ENCODE results near the gene SMLR1. TPM values are rescaled to one million over a fixed set of nuclear protein-coding genes. Genes with fewer than 3 reads are reported as not detected.

Gene SMLR1
- total RNA-seq, 4 donors from 2014 or later = not detected

DNA sequence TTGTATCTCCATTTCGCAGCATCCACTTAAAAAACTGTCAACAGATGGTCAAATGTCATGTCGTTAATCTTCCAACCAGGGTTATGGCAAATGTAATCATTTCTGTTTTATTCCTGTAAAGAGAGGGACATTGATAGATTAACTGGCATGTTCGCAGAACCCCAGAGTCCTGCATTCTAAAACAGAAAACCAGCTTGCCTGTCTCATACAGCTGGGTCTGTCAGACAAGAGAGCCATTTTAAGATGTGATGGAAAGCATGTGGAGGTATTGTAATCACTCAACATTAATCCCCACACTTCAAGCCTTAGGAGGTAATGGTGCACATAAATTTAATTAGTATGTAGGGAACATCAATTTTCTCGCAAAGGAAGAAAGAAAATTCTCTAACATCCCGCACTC, 4.4 kb downstream of the SMLR1 start:
- no peak overlapping the region for H3K27ac ChIP-seq
- peaks cover 0 to 4% (median 0%) of the 10 kb centered on the region in 4 donors for H3K4me1 ChIP-seq
- in situ Hi-C loops (cut with MboI; ENCODE audit: low pct_ligation_motif_present in 1 of 4, low pct_unique_long_range_greater_than_20kb in 1 of 4, low sequenced_read_pairs in 3 of 4) = loop anchor here in 1 of 4 donors (10.0 kb wide), 1 partner anchor 517 kb away; no protein-coding TSS in a partner anchor
- intact Hi-C loops (cut with DNase I; ENCODE audit: low total_unique reads) = no loop called here
- H3K9me3 ChIP-seq = no peaks in the 10 kb centered on the region
- no peaks in the 10 kb centered on the region for H3K36me3 ChIP-seq
- no peak for TF ChIP-seq EP300 (IDR thresholded peaks at IDR 0.05; ENCODE audit: low read depth)
- TF ChIP-seq, protein P1, sequence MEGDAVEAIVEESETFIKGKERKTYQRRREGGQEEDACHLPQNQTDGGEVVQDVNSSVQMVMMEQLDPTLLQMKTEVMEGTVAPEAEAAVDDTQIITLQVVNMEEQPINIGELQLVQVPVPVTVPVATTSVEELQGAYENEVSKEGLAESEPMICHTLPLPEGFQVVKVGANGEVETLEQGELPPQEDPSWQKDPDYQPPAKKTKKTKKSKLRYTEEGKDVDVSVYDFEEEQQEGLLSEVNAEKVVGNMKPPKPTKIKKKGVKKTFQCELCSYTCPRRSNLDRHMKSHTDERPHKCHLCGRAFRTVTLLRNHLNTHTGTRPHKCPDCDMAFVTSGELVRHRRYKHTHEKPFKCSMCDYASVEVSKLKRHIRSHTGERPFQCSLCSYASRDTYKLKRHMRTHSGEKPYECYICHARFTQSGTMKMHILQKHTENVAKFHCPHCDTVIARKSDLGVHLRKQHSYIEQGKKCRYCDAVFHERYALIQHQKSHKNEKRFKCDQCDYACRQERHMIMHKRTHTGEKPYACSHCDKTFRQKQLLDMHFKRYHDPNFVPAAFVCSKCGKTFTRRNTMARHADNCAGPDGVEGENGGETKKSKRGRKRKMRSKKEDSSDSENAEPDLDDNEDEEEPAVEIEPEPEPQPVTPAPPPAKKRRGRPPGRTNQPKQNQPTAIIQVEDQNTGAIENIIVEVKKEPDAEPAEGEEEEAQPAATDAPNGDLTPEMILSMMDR (IDR thresholded peaks at IDR 0.05) = no peak
- TF ChIP-seq POLR2AphosphoS5 (IDR thresholded peaks at IDR 0.05) = no peak
- TF ChIP-seq POLR2A (IDR thresholded peaks at IDR 0.05) = no peak
- no peak overlapping the region for H3K4me3 ChIP-seq
- no peak for DNase-seq
- H3K27me3 ChIP-seq = no peaks in the 10 kb centered on the region
- 78 to 82% methylated on average over 5 of the region's 5 CpGs for WGBS, 2 donors (ENCODE audit: low coverage in 1 of 2)

DNA sequence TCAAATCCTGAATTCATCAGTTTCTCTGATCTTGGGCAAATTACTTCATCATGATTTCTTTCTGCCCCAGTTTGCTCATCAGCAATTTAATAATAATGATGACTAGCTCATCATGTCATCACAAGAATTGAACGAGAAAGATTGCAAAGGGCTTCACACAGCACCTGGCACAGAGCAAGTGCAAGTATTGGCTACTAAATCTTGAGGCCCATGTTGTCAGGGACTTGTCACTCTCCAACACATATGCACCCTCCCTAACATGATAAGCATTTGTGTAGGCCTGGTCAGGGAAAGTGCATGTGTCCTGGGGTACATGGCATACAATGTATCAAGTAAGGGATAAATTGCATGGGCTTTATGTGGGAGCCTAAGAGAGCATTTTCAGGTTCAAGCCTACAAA, 6.4 kb downstream of the SMLR1 start:
- 59 to 100% methylated on average over 1 of the region's 1 CpG for WGBS, 2 donors (ENCODE audit: low coverage in 1 of 2)
- Histone ChIP-seq H3K4me3 (no peak overlapping the region), H3K27me3 (no peaks in the 10 kb centered on the region), H3K27ac (no peak overlapping the region), H3K36me3 (no peaks in the 10 kb centered on the region), H3K9me3 (no peaks in the 10 kb centered on the region), H3K4me1 (peaks cover 0 to 4% (median 0%) of the 10 kb centered on the region in 4 donors)
- intact Hi-C loops (cut with DNase I; ENCODE audit: low total_unique reads) = no loop called here
- TF ChIP-seq EP300 (IDR thresholded peaks at IDR 0.05; ENCODE audit: low read depth) (no peak), POLR2AphosphoS5 (IDR thresholded peaks at IDR 0.05) (no peak), POLR2A (IDR thresholded peaks at IDR 0.05) (no peak)
- TF ChIP-seq, protein P1 (IDR thresholded peaks at IDR 0.05) = no peak
- in situ Hi-C loops (cut with MboI; ENCODE audit: low pct_ligation_motif_present in 1 of 4, low pct_unique_long_range_greater_than_20kb in 1 of 4, low sequenced_read_pairs in 3 of 4) = loop anchor here in 1 of 4 donors (10.0 kb wide), 1 partner anchor 519 kb away; no protein-coding TSS in a partner anchor
- no peak for DNase-seq

DNA sequence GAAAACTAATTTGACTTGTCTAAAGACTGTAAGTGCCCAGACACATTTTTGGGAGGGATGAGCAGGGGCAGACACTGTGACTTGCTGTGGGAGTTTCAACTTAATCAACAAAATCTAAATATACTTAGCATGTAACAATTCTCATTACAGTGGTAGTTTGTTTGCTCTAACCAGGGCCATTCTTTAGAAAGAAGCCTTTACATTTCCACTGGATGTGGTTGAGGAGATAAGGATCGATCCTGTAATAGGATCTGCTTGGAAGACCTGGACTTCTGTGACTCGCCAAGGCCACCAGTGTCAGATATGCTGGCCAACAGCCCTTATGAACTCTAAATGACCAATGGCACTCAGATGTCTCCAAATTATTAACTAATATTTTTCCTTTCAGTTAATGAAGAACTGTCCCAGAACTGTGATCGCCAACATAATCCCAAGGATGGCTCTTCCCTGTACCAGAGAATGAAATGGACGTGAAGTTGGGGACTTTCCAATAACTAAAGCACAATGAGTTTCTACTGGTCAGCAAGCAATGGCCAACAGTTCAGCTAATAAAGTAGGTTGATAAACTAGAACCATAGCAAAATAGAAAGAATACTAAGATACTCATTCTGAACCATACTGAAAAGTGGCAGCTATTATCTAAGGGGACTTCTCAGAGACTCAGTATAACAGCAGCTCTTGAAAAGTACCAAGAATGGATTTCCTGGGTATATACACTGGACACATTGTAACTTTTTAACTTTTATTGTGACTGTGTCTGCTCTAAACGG, 7.5 kb downstream of the SMLR1 start:
- H3K9me3 ChIP-seq = no peaks in the 10 kb centered on the region
- H3K27ac ChIP-seq = no peak overlapping the region
- H3K4me3 ChIP-seq = no peak overlapping the region
- WGBS, 2 donors (ENCODE audit: low coverage in 1 of 2) = 91 to 92% methylated on average over 3 to 5 of the region's 5 CpGs
- intact Hi-C loops (cut with DNase I; ENCODE audit: low total_unique reads) = no loop called here
- peaks cover 0 to 2% (median 0%) of the 10 kb centered on the region in 4 donors for H3K36me3 ChIP-seq
- H3K4me1 ChIP-seq = peaks cover 0 to 4% (median 0%) of the 10 kb centered on the region in 4 donors
- DNase-seq = no peak
- H3K27me3 ChIP-seq = no peaks in the 10 kb centered on the region
- in situ Hi-C loops (cut with MboI; ENCODE audit: low pct_ligation_motif_present in 1 of 4, low pct_unique_long_range_greater_than_20kb in 1 of 4, low sequenced_read_pairs in 3 of 4) = loop anchor here in 1 of 4 donors (10.0 kb wide), 1 partner anchor 520 kb away; no protein-coding TSS in a partner anchor
- TF ChIP-seq POLR2AphosphoS5 (IDR thresholded peaks at IDR 0.05) (no peak), EP300 (IDR thresholded peaks at IDR 0.05; ENCODE audit: low read depth) (no peak), POLR2A (IDR thresholded peaks at IDR 0.05) (no peak)
- TF ChIP-seq, protein P1 (IDR thresholded peaks at IDR 0.05) = no peak

DNA sequence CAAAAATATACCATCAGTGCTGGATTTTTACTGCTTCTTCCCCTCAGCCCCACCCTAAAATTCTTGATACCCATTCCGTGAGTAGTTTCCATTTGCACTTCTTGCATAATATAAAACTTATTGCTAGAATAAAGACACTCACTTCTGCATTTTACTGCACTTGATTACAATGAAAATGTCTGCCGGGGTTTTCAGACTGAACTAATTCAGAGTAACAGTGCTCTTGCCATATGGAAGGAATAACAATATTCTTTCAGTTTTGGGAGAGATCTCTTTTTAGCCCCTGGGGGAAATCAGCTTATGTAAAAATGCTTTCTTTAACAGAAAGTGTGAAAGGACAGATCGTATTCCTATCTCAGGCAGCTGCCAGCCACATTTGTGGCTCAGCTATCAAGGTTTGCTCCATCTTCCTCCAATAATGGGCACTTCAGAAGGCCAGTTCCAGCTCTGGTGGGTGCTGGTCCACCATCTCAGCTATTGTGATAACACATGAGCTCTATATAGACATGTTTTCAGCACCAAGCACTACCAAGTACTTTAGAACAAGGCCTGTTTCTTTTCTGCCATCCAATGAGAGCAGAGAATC, 8.9 kb downstream of the SMLR1 start:
- intact Hi-C loops (cut with DNase I; ENCODE audit: low total_unique reads) (no loop called here), in situ Hi-C loops (cut with MboI; ENCODE audit: low pct_ligation_motif_present in 1 of 4, low pct_unique_long_range_greater_than_20kb in 1 of 4, low sequenced_read_pairs in 3 of 4) (loop anchor here in 1 of 4 donors (10.0 kb wide), 1 partner anchor 521 kb away; no protein-coding TSS in a partner anchor)
- Histone ChIP-seq H3K36me3 (peaks cover 0 to 7% (median 0%) of the 10 kb centered on the region in 4 donors), H3K9me3 (no peaks in the 10 kb centered on the region), H3K4me1 (peaks cover 0 to 4% (median 0%) of the 10 kb centered on the region in 4 donors), H3K27me3 (no peaks in the 10 kb centered on the region), H3K27ac (no peak overlapping the region), H3K4me3 (no peak overlapping the region)
- no peak for DNase-seq
- WGBS, 2 donors (ENCODE audit: low coverage in 1 of 2) = 62% methylated on average over 3 of the region's 3 CpGs
- TF ChIP-seq, protein P1 (IDR thresholded peaks at IDR 0.05) = no peak
- TF ChIP-seq POLR2A (IDR thresholded peaks at IDR 0.05) (no peak), EP300 (IDR thresholded peaks at IDR 0.05; ENCODE audit: low read depth) (no peak), POLR2AphosphoS5 (IDR thresholded peaks at IDR 0.05) (no peak)

Measured in transverse colon (tissue), 4 donors.